Measurements from ENCODE around the gene COL4A6.

Gene COL4A6

DNA sequence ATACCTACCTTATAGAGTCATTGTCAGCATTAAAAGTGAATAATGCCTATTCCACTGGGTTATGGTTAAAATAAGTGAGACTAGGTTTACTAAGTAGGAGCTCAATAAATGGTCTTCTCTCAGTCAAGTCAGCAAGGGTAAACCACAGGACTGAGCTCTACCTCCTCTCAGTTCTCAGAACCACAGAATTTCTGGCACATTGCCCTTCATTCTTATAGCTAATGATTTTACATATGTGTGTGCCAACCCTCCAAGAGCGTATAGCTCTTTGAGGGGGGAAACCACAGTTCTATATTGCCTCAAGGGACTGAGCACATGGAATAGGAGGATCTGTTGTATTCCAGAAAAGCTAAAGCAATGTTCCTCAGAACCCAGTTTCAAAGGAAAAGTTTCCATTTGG, 221.8 kb downstream of the COL4A6 start:
- no peak for DNase-seq (ENCODE audit: low spot score)

DNA sequence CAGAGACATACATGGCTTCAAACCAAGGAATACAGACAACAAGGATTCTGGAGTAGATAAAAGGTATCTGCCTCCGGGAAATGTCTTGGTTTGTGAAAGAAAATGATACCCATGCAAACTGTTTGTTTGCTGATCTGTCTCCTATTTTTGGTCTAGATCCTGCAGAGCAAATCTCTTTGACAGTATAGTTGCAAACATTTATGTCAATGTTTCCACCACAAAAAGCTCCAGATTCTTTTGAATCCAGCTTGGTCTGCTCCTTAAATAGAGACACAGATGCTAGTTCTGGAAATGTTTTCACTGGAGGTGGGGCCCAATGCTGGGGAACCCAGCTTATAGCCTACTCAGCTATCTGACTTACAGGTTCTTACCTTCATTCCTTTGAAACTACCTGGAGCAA, 226.9 kb downstream of the COL4A6 start:
- DNase-seq (ENCODE audit: low spot score), result no peak

DNA sequence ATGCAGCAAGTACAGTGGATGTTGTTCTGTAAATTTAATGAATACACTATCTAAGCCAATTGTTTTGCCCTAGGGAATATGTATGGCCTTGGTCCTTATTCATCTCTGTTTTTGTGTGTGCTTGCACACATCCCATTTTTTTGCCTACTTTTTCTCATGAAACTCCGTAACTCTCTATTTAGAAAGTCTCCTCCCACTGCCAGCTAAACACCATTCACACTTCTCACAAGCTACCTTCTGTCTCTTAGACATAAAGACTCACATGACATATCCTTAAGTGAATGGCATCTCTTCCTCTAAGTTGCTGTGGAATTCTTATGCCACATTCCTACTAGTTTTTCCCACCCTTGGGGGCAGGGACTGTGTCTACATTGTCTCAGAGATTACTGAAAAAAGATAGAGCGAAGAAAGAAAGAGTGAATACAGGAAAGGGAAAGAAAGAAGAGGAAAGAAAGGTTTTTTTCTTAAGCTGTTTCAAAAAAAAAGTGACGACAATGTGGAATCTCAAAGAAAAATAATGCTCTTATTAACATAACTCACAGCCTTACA, 229.1 kb downstream of the COL4A6 start:
- no peak for DNase-seq (ENCODE audit: low spot score)

DNA sequence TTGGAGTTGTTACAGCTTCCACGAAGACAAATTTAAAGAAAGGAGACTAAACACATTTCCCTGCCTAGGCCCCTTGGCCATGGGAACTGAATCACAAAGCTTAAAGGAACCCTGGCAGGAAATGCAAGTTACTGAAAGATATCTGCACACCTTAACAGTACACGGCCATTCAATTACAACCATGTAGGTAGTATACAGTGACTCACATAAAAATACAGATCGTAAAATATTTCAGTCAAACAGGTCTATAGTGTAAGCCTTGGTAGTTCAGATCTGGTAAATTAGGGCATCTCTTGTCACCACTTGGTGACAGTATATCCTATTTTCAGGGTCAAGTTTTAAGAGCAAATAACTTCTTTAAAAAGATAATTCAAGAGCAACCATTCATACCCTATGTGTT, 234.7 kb downstream of the COL4A6 start:
- no peak for DNase-seq (ENCODE audit: low spot score)

DNA sequence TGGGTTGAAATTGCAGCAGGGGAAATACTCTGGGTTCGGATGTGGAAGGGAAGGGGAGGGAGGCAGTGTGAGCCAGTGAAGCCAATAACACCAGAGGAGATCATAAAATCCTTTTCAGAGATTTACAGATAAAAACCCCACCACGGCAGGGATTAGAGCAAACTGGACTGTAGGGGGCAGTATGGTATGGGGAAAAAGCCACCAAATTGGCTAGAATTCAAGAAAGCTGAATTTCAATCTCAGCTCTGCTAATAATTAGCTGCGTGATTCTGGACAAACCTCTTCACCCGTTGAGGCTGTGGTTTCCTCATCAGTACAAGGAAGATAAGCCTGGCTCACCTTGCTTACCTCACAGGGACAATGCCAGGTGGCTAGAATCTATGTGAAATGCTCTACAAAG, 238.5 kb downstream of the COL4A6 start:
- no peak for DNase-seq (ENCODE audit: low spot score)

DNA sequence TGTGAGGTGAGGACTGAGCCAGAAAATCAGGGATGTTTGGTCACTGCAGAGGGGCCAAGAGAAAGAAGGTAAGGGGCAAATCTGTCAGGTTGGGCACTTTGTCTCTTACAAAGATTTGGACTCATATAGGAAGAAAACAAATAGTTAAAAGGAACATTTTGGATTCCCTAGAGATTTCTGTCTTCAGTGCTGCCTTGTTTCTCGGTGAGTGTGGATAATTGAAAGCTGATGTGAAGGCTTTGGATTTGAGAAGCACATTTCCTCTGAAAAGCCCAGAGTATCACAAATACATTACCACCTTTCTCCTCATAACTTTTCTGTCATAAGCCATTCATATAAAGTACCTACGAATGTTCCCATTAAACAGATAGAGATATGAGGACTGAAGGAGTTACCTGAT, 239.2 kb downstream of the COL4A6 start:
- no peak for DNase-seq (ENCODE audit: low spot score)

DNA sequence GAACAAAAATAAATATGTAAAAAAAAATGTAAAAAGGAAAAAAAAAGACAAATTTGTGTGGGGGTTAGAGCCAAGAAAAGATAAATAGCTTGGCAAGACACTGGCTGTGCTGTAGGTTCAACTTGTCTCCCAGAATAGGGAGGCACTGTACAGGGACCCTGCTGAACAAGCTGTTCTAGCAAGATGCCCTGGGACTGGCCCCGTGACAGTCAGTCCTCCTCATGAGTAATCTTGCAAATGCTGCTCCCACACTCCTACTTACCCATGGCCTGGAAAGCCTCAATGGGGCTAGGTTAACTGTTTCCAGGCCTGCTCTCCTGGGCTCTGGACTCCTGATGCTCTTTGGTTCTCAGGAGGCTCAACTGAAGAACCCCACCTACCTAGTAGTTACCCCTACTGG, 239.8 kb downstream of the COL4A6 start:
- no peak for DNase-seq (ENCODE audit: low spot score)

DNA sequence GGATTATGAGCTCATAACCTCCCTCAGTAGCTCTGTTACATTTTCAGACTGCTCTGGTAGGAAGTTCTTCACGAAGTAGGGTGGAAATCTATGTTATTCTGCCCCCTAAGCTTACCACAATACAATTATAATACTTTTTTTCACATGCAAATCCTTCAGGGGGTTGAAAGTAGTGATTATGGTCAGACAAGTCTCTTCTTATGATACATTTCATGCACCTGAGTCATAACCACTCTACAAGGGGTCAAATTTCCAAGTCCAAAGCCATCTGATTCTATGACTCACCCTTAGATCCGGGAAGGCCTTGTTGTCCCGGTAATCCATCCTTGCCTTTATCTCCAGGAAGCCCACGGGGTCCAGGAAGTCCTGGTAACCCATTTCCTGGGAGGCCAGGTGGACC, 251.4 kb downstream of the COL4A6 start:
- DNase-seq (ENCODE audit: low spot score), result no peak

DNA sequence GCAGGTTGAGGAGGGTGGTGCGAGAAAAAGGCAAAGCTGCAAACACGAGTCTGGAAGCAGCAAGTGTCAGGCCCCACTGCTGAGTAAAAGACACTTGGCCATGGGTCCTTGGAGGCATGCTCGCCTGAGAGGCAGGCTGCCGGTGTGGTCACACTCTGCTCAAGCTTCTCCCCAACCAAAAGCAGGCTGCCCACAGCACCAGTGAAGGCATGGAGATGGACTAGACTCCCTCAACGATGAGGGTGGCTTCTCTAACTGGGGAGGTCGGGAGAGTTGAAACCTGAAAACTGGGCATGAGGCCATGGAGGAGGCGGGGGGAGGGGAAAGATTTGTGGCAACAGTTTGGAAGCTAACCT, 260.1 kb downstream of the COL4A6 start:
- DNase-seq (ENCODE audit: low spot score), result no peak

DNA sequence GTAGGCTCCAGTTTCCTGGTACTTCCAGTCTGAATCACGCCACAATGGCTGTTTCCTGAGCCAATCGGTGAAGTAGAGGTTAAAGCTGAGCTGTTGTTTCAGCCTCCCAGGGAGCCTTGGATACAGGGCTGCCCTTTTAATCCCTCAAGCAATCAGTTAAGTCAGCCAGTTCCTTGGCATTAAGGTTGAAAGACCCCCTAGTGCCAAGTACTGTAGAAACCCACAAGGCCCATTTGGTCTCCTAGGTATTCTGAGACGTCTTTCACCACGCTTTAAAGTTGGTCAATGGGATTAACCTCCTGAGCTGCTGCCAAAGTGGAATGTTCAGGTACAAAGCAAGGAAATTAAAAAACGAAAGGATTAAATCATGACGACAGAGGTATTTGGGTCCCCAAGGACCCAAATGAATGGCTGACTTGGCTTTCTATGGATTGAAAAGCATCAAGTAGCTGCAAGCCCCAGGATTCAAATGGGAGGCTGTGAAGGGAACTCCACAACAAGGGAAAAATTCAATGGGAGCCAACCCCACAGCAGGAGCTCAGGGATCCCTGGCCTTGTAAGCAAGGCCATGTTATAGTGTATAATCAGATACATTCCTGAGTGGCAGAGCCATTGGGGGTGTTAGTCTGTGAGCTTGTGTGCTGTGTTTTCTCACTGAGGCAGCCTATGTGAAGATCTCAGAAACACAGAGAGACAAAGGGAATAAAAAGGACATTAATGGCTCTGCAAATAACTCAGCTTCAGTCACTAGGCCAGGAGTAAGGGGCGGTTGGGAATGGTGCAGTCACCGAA, 260.7 kb downstream of the COL4A6 start:
- no peak for DNase-seq (ENCODE audit: low spot score)

DNA sequence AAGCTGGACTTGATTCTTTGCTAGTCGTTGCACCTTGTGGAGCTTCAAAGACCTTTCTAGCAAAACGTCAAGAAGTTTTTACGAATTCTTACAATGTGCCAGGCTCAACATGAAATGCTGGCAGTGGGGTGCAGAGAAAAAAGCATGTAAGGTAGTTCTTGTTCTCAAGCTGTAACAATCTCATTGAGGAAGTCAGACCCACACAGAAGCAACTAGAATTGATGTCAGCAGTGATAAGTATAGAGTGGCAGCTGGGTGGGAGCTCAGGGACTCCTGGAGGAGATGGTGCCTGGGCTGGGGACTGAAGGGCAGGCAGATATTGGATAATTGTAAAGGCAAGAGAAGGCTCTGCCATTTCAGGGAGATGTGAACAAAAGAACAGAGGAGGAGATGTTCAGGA, 264.3 kb downstream of the COL4A6 start:
- DNase-seq (ENCODE audit: low spot score), result no peak

DNA sequence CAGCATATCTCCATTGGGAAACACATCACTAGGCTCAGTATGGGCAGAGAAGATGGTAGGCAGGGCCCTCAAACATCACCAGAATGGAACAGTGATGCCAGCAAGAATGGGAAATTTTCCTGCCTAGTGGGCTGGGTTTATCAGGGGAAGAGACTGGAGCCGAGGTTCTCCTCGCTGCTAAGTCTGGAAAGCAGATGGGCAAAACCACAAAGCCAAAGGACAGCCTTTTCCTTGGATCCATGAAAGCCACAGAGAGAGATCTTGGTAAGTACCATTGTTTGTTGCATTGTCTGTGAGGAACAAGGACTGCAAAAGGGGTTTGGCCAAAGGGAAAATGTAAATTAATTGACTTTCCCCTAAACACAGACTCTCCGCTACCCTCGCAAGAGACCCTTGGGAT, 266.6 kb downstream of the COL4A6 start:
- DNase-seq (ENCODE audit: low spot score), result no peak

DNA sequence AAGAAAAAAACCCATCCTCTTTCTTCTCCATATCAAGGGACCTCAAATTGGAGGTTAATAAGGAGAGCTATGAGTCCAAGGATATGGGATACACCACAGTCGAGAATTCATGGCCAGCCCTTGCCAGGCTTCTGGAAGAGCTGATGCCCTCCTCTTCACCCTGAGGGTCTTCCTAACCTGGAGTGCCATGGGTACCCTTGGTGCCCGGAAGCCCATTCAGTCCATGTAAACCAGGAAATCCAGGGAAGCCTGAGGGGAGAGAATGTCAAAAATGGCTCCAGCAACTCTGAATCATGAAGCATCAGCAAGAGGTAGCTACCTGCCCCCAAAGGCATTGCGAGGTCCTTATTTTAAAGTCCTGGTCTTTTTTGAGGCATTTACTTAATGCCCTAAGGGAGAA, 268.5 kb downstream of the COL4A6 start:
- DNase-seq (ENCODE audit: low spot score), result no peak

DNA sequence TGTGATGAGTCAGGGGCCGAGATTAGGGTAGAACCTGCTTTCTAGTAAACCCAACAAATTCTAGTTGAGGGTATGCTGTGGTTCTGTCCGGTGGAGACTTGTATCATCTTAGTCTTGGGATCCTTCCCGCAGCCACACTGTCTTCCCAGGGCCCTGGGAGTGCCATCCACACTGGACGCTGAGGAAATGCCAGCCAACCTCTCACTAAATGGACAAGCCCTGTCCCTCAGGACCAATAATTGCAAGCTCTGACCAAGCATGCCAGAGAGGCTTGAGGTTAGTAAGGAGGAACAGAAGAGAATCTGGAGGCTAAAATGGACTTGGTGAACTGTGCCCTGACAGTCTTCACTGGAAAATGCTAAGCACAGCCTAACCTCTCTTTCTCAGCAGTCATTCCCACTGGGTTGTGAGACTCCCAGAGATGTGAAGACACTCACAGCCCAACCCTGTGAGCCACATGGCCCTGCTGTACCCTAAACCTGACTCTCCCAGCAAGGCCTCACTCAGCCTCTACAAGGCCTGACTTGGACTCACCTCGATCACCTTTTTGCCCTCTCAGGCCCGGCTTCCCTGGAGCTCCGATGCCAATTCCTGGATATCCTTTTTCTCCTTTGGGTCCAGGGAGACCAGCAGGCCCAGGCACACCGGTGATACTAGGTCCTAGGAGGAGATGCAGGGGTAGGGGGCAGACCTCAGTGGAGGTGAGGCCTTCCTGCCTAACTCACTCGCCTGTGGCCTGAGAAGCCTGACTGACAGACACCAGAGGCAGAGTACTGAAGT, 269.1 kb downstream of the COL4A6 start:
- DNase-seq (ENCODE audit: low spot score), result no peak

DNA sequence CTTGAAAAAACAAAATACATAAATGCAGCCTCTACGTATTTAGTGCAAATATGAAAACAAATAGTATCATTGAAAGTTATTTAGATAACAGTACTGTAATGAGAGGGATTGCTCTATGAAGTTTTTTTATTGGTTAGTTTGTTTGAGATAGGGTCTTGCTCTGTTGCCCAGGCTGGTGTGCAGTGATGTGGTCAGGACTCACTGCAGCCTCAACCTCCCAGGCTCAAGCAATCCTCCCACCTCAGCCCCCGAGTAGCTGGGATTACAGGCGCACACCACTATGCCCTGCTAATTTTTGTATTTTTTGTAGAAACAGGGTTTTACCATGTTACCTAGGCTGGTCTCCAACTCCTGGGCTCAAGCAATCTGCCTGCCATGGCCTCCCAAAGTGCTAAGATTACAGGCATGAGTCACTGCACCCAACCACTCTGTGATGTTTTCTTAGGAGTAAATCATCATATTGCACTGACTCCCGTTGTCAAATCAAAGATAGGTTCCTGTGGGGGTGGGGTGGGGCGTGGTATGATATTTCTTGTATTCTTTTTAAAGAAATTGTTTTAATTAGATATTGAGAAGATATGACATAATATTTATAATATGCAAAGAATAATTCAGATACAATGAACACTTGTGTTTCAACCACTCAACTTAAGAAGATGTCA, 270.9 kb downstream of the COL4A6 start:
- DNase-seq (ENCODE audit: low spot score), result no peak

DNA sequence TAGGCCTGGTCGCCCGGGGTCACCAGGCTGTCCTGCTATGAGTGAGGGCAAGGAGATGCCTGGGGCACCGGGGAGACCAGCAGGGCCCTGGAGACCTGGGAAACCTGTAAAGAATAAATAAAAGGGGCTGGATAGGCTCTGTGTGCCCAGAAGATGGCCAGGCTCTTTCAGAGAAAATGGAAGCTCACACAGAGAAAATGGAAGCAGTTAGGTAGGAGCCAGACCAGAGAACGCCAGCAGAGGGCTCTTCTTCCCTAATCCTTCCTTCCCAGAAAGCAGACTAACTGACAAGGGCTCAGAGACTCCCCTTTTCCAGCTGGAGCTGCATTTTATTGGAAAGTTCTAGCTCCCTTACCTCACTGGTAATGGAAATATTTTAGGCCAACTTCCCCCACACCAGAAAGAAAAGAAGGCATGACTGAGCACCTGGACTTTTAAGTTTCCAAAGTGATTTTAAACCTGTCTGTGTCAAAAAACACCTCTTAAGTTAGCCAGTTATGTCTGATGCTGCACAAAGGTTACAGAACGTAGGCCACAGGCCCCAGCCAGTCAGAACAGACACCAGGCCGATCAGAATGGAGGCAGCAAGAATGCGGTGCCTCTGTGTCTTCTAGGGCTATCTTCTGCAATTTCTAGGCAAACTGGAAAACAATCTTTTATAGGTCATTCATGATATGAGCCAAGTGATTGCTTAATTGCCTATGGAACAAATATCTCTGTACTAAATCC, 272.7 kb downstream of the COL4A6 start:
- DNase-seq (ENCODE audit: low spot score), result no peak

DNA sequence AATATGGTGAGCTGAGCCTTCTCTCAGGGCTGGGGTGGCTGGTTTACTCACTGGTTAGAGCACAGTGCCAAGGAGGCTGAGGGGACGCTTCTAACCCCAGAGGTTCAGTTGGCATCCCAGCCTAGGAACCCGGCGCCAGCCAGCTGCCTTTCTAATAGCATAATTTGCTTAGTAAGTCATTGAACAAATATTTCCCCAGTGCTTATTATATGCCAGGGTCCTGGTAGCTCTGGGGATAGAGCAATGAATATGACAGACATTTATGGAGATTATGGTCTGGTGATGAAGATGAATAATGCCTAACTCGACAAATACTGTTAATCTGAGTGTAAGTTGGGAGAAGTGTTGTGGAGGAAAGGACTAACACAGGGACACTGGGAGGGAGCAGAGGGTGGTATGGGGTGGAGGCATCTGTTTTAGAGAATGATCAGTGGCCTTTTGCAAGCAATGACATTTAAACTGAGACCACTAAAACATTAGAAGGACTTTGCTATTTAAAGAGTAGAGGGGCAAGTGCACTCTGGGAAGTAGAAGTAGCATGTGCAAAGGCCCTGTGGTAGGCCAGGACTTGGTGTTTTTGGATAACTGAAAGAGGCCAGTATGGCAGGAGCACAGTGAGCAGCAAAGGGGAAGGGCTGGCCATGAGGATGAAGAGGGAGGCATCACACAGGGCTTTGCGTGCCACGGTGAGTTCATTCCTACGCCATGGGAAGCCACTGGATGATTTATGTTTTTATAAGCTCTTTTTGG, 274.7 kb downstream of the COL4A6 start:
- DNase-seq (ENCODE audit: low spot score), result no peak

DNA sequence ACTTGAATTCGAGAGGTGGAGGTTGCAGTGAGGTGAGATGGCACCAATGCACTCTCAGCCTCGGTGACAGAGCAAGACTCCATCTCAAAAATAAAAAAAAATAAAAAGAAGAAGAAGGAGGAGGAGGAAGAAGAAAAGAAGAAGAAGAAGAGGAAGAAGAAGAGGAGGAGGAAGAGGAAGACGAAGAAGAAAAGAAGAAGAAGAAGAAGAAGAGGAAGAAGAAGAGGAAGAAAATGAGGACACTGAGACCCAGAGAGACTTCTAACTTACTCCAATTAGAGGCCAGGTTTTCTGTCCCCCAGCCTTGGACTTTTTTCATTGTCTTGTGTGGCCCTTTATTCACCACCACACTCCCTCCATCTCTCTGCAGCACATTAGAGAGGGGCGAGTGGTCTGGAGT, 276.0 kb downstream of the COL4A6 start:
- DNase-seq (ENCODE audit: low spot score), result no peak

DNA sequence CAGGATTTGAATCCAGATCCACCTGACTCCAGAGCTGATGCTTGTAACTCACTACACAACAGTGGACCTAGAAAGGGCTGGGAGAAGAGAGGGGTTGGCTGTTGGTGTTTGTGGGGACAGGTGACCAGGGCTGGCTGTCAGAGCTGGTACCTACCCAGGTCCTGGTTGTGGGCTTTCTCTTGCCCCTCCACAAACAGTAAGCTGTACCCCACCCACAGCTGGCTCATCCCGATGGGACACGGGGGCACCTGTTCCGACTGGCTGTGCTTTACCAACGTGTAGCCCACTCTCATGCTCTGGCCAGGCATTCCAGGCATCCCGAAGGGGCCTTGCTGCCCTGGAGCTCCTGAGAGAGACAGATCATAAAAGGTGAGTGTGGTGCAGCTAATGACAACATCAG, 277.9 kb downstream of the COL4A6 start:
- DNase-seq (ENCODE audit: low spot score), result no peak

DNA sequence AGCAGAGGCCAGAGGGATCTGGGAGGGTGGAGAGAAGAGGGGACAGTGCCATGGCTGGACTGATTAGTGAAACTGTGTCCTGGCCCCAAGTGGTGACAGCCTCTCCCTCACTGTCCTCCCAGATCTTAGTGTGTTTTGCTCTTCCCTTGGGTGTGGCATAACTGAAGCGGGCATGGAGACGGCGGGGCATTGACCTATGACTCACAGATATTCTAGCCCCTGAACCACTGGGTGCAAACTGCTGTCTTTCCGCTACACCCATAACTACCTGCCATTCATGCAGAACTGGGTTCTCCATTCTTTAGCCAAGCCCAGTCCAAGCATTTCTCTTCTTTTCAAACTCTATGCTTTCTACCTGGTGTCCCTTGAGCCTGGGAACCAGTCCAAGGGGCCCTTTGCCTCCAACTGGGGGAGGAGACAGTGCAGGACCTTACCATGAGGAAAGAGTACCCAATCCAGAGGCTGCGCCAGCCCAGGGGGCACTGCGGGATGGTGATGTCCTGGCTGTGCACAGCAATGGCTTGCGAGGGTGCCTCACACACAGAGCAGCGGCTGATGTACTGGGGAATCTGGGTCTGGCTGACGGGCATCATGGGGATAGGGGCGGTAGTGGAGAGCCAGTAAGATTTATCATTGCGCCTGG, 279.1 kb downstream of the COL4A6 start:
- DNase-seq (ENCODE audit: low spot score), result no peak

DNA sequence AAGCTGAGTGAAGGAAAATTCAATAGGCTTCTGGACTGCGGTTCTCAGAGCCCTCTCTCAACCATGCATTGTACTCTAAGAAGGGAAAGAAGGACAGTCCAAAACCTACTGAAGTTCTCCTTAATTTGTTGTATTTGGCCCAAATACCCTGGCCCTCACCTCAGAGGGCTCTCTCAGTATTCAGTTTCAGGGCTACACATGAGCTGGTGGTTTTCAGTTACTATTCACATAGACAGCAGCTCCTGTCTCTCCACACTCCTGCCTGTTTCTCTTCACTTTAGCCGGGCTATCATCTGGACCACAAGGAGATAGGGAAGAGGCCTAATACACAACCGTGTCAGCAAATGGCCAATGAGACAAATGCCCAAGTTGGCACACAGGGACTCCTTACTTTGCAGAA, 280.6 kb downstream of the COL4A6 start:
- DNase-seq (ENCODE audit: low spot score), result no peak

Data from left forelimb (tissue), 1 donor.